Ovary (tissue), 3 donors: Measurements from ENCODE around the gene FOSL2.

Source experiments
- CTCF ChIP-seq, 3 donors: fragments of 450-650 bp in 2 of 3; fragments of 200-600 bp in 1 of 3; IDR thresholded peaks; one replicate each; pipeline versions ENCODE4 v1.5.1 to v1.8.0; 2016 to 2022; ENCODE audit warnings: antibody characterized with exemption in 3 of 3, mild to moderate bottlenecking in 1 of 3
- POLR2A ChIP-seq: fragments of 450-650 bp; IDR thresholded peaks from one replicate; pipeline ENCODE4 v1.6.1; 2017; ENCODE audit warnings: antibody characterized with exemption, mild to moderate bottlenecking, moderate library complexity
- donor health status: DM: no; HTN: no; CAD: no.

GRCh38 chr2:28438532-28439063 lies 45.9 kb downstream of the FOSL2 start:
- TF ChIP-seq CTCF (IDR thresholded peaks at IDR 0.05) (no peak), POLR2A (no peak)
